Cardiac fibroblast (primary cell): ENCODE measurements around the gene MRPL28.

Experiments
- DNase-seq, 2 donors: peaks; one replicate each; pipeline versions ENCODE4 v3.0.0 to v3.0.0-alpha.2; 2010; ENCODE audit warnings: low read depth in 2 of 2
- H3K4me3 ChIP-seq, 2 donors: replicated peaks in 1 of 2; 1 replicate in 1 of 2; 2 replicates in 1 of 2; pipeline ENCODE4 v1.5.1; 2011; ENCODE audit warnings: low read depth in 2 of 2, low read length in 2 of 2, mild to moderate bottlenecking in 2 of 2, moderate library complexity in 1 of 2
- CTCF ChIP-seq: IDR thresholded peaks from one replicate; pipeline ENCODE4 v1.5.1; 2011; ENCODE audit warnings: low read depth, mild to moderate bottlenecking, low read length, inconsistent platforms

The MRPL28 gene

GRCh38 chr16:377419-377951 is 7.1 kb upstream of the MRPL28 start:
- no peak for TF ChIP-seq CTCF
- no peak for DNase-seq

GRCh38 chr16:376817-377418 is 6.6 kb upstream of the MRPL28 start:
- H3K4me3 ChIP-seq, result no peak overlapping the region

More at GRCh38 chr16:377419-377951, 7.1 kb upstream of the MRPL28 start:
- no peak overlapping the region for H3K4me3 ChIP-seq

DNA sequence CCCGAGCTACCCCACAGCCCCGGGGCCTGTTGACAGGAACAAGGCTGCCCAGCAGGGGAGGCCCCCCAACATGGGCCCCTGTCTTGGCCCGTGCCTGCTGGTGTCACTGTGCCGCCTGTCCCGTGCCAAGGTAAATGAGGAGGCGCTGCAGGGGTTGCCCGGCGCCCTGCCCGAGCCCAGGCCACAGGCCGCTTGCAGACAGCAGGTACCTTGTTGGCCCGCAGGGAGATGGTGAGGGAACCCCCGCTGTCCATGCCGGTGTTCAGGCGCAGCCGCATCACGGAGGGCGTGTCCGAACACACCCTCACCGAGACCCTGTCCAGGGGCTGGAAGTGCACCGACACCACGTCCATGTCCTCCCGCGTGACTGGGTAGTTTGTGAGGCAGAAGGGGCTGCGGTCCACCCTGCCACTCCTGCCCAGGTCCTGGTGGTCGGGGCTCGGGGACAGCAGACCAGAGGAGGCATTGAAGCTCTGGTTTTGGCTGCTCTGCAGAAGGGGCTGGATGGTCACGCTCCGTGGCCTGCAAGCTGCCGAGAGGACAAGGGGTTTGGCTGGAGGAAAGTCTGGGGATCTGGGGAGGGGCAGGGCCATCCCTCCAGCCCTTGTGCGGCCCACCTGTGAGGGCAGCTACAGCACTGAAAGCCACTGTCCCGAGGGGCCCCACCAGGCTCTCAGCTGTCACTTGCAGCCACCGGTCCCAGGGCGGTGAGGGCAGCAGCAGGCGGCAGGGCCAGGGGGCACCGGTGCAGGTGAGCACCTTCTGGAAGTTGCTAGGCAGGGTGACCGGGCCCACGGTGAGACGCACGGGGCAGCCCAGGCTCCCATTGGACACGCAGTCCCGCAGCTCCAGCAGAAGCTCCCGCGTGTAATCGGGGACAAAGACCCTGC is 5.8 kb upstream of the MRPL28 start:
- DNase-seq, result no peak
- H3K4me3 ChIP-seq, result no peak overlapping the region
- no peak for TF ChIP-seq CTCF

More at GRCh38 chr16:376817-377418, 6.6 kb upstream of the MRPL28 start:
- no peak for TF ChIP-seq CTCF
- DNase-seq, result no peak

DNA sequence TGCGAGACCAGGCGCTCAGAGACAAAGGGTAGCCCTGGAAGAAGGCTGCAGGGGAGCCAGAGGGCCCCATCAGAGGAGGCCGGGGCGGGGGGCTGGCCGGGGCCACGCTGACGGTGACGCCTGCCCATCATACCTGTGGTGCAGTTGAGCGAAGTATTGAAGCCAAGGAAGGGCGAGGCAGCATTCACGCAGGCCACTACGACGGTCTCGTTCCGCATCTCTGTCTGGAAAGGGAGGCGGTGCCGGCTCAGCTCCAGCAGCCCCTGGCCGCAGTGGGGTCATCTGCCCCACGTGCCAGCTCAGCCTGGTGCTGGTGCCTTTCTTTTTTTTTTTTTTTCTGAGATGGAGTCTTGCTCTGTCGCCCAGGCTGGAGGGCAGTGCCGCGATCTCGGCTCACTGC is 4.9 kb upstream of the MRPL28 start:
- TF ChIP-seq CTCF, result no peak
- H3K4me3 ChIP-seq, result no peak overlapping the region
- no peak for DNase-seq

DNA sequence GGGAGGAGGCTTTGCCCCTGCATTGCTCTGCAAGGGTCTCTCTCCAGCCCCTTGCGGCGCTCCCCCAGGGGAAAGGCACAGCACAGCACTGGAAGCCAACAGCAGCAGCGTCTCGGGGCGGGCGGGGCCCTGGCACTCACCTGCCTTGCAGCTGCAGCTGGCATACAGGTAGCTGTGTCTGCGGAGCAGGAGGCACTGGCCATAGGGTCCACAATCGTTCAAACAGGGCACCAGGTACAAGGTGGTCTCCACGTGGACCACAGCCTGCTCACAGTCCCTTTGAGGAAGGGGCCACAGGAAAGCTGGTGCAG is 4.2 kb upstream of the MRPL28 start:
- no peak overlapping the region for H3K4me3 ChIP-seq
- no peak for TF ChIP-seq CTCF
- no peak for DNase-seq

- no peak overlapping the region for H3K4me3 ChIP-seq
- TF ChIP-seq CTCF, result no peak
- no peak for DNase-seq
These were observed 3.7 kb upstream of the MRPL28 start for GRCh38 chr16:373848-374615.
